Femur (tissue), 1 donor: Measurements from ENCODE around the gene BAHCC1.

Experiments used
- DNase-seq: peaks from one replicate; pipeline ENCODE4 v3.0.0-alpha.2; 2017

Gene BAHCC1

GRCh38 chr17:81482673-81483072, 87.4 kb downstream of the BAHCC1 start:
- DNase-seq, result peak; percentile 59

GRCh38 chr17:81483085-81483861, 88.0 kb downstream of the BAHCC1 start:
- DNase-seq, result peak; percentile 82

- no peak for DNase-seq
These were observed 88.6 kb downstream of the BAHCC1 start for GRCh38 chr17:81483862-81484194.

GRCh38 chr17:81484195-81484979, 89.1 kb downstream of the BAHCC1 start:
- peak; percentile 92 for DNase-seq

GRCh38 chr17:81486199-81486810, 91.0 kb downstream of the BAHCC1 start:
- DNase-seq, result peak; percentile 21

GRCh38 chr17:81487089-81487486, 91.8 kb downstream of the BAHCC1 start:
- no peak for DNase-seq

- peak; percentile 89 for DNase-seq
These were observed 92.4 kb downstream of the BAHCC1 start for GRCh38 chr17:81487487-81488275.

GRCh38 chr17:81488276-81488860, 93.1 kb downstream of the BAHCC1 start:
- DNase-seq, result peak; percentile 32

- peak; percentile 35 for DNase-seq
These were observed 94.0 kb downstream of the BAHCC1 start for GRCh38 chr17:81489012-81489997.

- peak; percentile 30 for DNase-seq
These were observed 95.0 kb downstream of the BAHCC1 start for GRCh38 chr17:81489998-81490992.

GRCh38 chr17:81491181-81491581, 95.9 kb downstream of the BAHCC1 start:
- DNase-seq, result peak; percentile 23

GRCh38 chr17:81491761-81492160, 96.5 kb downstream of the BAHCC1 start:
- peak; percentile 22 for DNase-seq

- peak; percentile 15 for DNase-seq
These were observed 96.9 kb downstream of the BAHCC1 start for GRCh38 chr17:81492202-81492601.

GRCh38 chr17:81492706-81493105, 97.4 kb downstream of the BAHCC1 start:
- DNase-seq, result no peak

GRCh38 chr17:81493198-81494038, 98.2 kb downstream of the BAHCC1 start:
- peak; percentile 15 for DNase-seq

- DNase-seq, result peak; percentile 55
These were observed 99.5 kb downstream of the BAHCC1 start for GRCh38 chr17:81494626-81495377.

GRCh38 chr17:81498953-81499600, 103.8 kb downstream of the BAHCC1 start:
- DNase-seq, result peak; percentile 24

GRCh38 chr17:81499601-81499970, 104.3 kb downstream of the BAHCC1 start:
- no peak for DNase-seq
